ENCODE results near the gene TACO1. TPM values are rescaled to one million over a fixed set of nuclear protein-coding genes. Genes with fewer than 3 reads are reported as not detected.

Gene TACO1
- total RNA-seq, 4 donors from 2014 or later: 4.1 to 13.0 (median 8.4) TPM

- no peaks in the 10 kb centered on the region for H3K4me1 ChIP-seq
- no peak overlapping the region for H3K27ac ChIP-seq
- H3K36me3 ChIP-seq: no peaks in the 10 kb centered on the region
- TF ChIP-seq POLR2A (IDR thresholded peaks at IDR 0.05) (no peak), CTCF (IDR thresholded peaks at IDR 0.05) (no peak)
- no peak overlapping the region for H3K4me3 ChIP-seq
- no peaks in the 10 kb centered on the region for H3K9me3 ChIP-seq
- intact Hi-C loops (cut with DNase I; ENCODE audit: low total_unique reads): loop anchor here (5.0 kb wide), 1 partner anchor 183 kb away; no protein-coding TSS in a partner anchor
- no peaks in the 10 kb centered on the region for H3K27me3 ChIP-seq
- no peak for DNase-seq
These were observed 9.3 kb downstream of the TACO1 start for GRCh38 chr17:63609816-63610573.

- Histone ChIP-seq H3K27me3 (no peaks in the 10 kb centered on the region), H3K27ac (no peak overlapping the region), H3K36me3 (no peaks in the 10 kb centered on the region), H3K9me3 (no peaks in the 10 kb centered on the region), H3K4me1 (no peaks in the 10 kb centered on the region), H3K4me3 (no peak overlapping the region)
- TF ChIP-seq CTCF (IDR thresholded peaks at IDR 0.05) (no peak), POLR2A (IDR thresholded peaks at IDR 0.05) (no peak)
- intact Hi-C loops (cut with DNase I; ENCODE audit: low total_unique reads): loop anchor here (5.0 kb wide), 1 partner anchor 184 kb away; no protein-coding TSS in a partner anchor
- DNase-seq: no peak
These were observed 10.2 kb downstream of the TACO1 start for GRCh38 chr17:63610854-63611253.

- intact Hi-C loops (cut with DNase I; ENCODE audit: low total_unique reads): loop anchor here (5.0 kb wide), 1 partner anchor 184 kb away; no protein-coding TSS in a partner anchor
- no peaks in the 10 kb centered on the region for H3K36me3 ChIP-seq
- TF ChIP-seq CTCF (IDR thresholded peaks at IDR 0.05) (no peak), POLR2A (IDR thresholded peaks at IDR 0.05) (no peak)
These were observed 10.7 kb downstream of the TACO1 start for GRCh38 chr17:63611354-63611753.

GRCh38 chr17:63613663-63614062, 13.0 kb downstream of the TACO1 start:
- no peaks in the 10 kb centered on the region for H3K36me3 ChIP-seq
- H3K27ac ChIP-seq: no peak overlapping the region
- intact Hi-C loops (cut with DNase I; ENCODE audit: low total_unique reads): loop anchor here (5.0 kb wide), 1 partner anchor 186 kb away; no protein-coding TSS in a partner anchor
- no peak overlapping the region for H3K4me3 ChIP-seq
- TF ChIP-seq CTCF (IDR thresholded peaks at IDR 0.05) (no peak), POLR2A (IDR thresholded peaks at IDR 0.05) (no peak)
- no peaks in the 10 kb centered on the region for H3K9me3 ChIP-seq
- DNase-seq: no peak
- H3K4me1 ChIP-seq: no peaks in the 10 kb centered on the region
- H3K27me3 ChIP-seq: no peaks in the 10 kb centered on the region

More at GRCh38 chr17:63611354-63611753, 10.7 kb downstream of the TACO1 start:
- Histone ChIP-seq H3K27me3 (no peaks in the 10 kb centered on the region), H3K4me1 (no peaks in the 10 kb centered on the region), H3K4me3 (no peak overlapping the region), H3K9me3 (no peaks in the 10 kb centered on the region), H3K27ac (no peak overlapping the region)
- DNase-seq: no peak

- no peak for TF ChIP-seq CTCF (IDR thresholded peaks at IDR 0.05)
- TF ChIP-seq POLR2A (IDR thresholded peaks at IDR 0.05): no peak
- peaks cover under 1 to 9% of the 10 kb centered on the region in 2 donors for H3K4me1 ChIP-seq
- H3K9me3 ChIP-seq: no peaks in the 10 kb centered on the region
- peak overlapping the region; percentile 83 to 94 for H3K27ac ChIP-seq
- H3K4me3 ChIP-seq: peak overlapping the region; percentile 72 to 78
- no peaks in the 10 kb centered on the region for H3K27me3 ChIP-seq
- no peak for DNase-seq
- H3K36me3 ChIP-seq: no peaks in the 10 kb centered on the region
- intact Hi-C loops (cut with DNase I; ENCODE audit: low total_unique reads): no loop called here
These were observed 20.6 kb downstream of the TACO1 start for GRCh38 chr17:63621229-63621683.

All from uterus (tissue), 4 donors.